GM12878 (cell line): ENCODE data around the gene ADCY10. TPM values are rescaled to one million over a fixed set of nuclear protein-coding genes. Genes with fewer than 3 reads are reported as not detected.

ENCODE experiments used
- ATAC-seq: fragments of 200-7000 bp; cut with Tn5 transposase; 3 replicates; pipeline ENCODE4 v1.9.1; 2020; ENCODE audit warnings: mild to moderate bottlenecking, moderate library complexity
- BruUV-seq: library from RNA; stranded (reverse); fragments of 400-500 nt; replicated peaks from 2 replicates; lab custom pipeline; 2021; lab: Mats Ljungman, UMichigan
- CTCF ChIA-PET: fragments of 300-600 bp; sonication (Branson Sonifier 250); formaldehyde crosslinking; extraction: SDS; loops from one replicate; lab custom pipeline; 2021; ENCODE audit warnings: inconsistent platforms; lab: Yijun Ruan, JAX
- POLR2A ChIA-PET: fragments of 350-600 bp; formaldehyde crosslinking; extraction: SDS; loops from one replicate; lab custom pipeline; 2021; ENCODE audit warnings: inconsistent platforms; lab: Charles Lee
- RAD21 ChIA-PET: fragments of 300-600 bp; sonication (Branson Sonifier 250); formaldehyde crosslinking; loops from one replicate; lab custom pipeline; 2023; ENCODE audit warnings: antibody characterized with exemption; ENCODE audit not compliant: unreplicated experiment; lab: Charles Lee
- SMC1A ChIA-PET: fragments of 300-600 bp; sonication (Branson Sonifier 250); formaldehyde crosslinking; loops from one replicate; lab custom pipeline; 2023; ENCODE audit not compliant: unreplicated experiment, uncharacterized antibody; lab: Charles Lee
- DNase-seq: peaks from one replicate; pipeline ENCODE4 v3.0.0-alpha.2; 2011; ENCODE audit warnings: low read depth, low spot score
- FAIRE-seq: peaks from 3 replicates; lab custom pipeline; 2011; peaks lifted over from hg19 to GRCh38; lab: Jason Lieb, UNC
- H2AFZ ChIP-seq: 2 replicates; pipeline ENCODE4 v1.6.0; 2011; ENCODE audit warnings: low read depth, low read length, control low read depth; ENCODE audit not compliant: control insufficient read depth
- H3K27ac ChIP-seq: 2 replicates; pipeline ENCODE4 v1.5.1; 2011; ENCODE audit warnings: control low read depth; ENCODE audit not compliant: control insufficient read depth, insufficient read depth
- H3K27me3 ChIP-seq, 2 experiments: replicated peaks in 1 of 2; 2 replicates each; pipeline versions ENCODE4 v1.6.0 to v1.6.1; 2011; ENCODE audit warnings: low read length in 1 of 2; ENCODE audit not compliant: control insufficient read depth in 2 of 2, insufficient read depth in 2 of 2
- H3K36me3 ChIP-seq, 2 experiments: 2 replicates each; pipeline ENCODE4 v1.5.1; 2011; ENCODE audit warnings: low read length in 1 of 2; ENCODE audit not compliant: control insufficient read depth in 2 of 2, insufficient read depth in 2 of 2
- H3K4me1 ChIP-seq: 2 replicates; pipeline ENCODE4 v1.6.1; 2011; ENCODE audit warnings: mild to moderate bottlenecking, low read length, moderate library complexity, mixed read lengths; ENCODE audit not compliant: control insufficient read depth, insufficient read depth
- H3K4me2 ChIP-seq: 2 replicates; pipeline ENCODE4 v1.6.0; 2011; ENCODE audit warnings: control low read depth; ENCODE audit not compliant: control insufficient read depth, insufficient read depth
- H3K4me3 ChIP-seq: fragments of 200-600 bp; sonication (generic); 2 replicates; pipeline ENCODE4 v1.5.1; 2016
- H3K79me2 ChIP-seq: 2 replicates; pipeline ENCODE4 v1.6.0; 2011; ENCODE audit warnings: low read length; ENCODE audit not compliant: control insufficient read depth, insufficient read depth
- H3K9ac ChIP-seq: 2 replicates; pipeline ENCODE4 v1.8.0; 2011; ENCODE audit warnings: low read length, control low read depth, mixed read lengths; ENCODE audit not compliant: control insufficient read depth, insufficient read depth
- H3K9me3 ChIP-seq: replicated peaks from 3 replicates; pipeline ENCODE4 v1.5.1; 2011; ENCODE audit warnings: mild to moderate bottlenecking, low read length; ENCODE audit not compliant: control insufficient read depth, insufficient read depth
- H4K20me1 ChIP-seq: 2 replicates; pipeline ENCODE4 v1.6.0; 2011; ENCODE audit not compliant: control insufficient read depth, insufficient read depth
- BACH1 ChIP-seq: fragments of 450-650 bp; IDR thresholded peaks from 2 replicates; pipeline ENCODE4 v1.6.1; 2017; ENCODE audit warnings: mild to moderate bottlenecking, borderline replicate concordance
- BHLHE40 ChIP-seq, 2 experiments: fragments of 450-650 bp in 1 of 2; IDR thresholded peaks; 2 replicates each; pipeline ENCODE4 v1.6.1; 2011 to 2017; ENCODE audit warnings: low read depth in 2 of 2, borderline replicate concordance in 1 of 2, improper control_type of control experiment in 1 of 2, low read length in 1 of 2, mild to moderate bottlenecking in 1 of 2
- FOS ChIP-seq: IDR thresholded peaks from 3 replicates; pipeline ENCODE4 v1.6.1; 2011; ENCODE audit warnings: borderline replicate concordance; ENCODE audit not compliant: insufficient read length; ENCODE audit errors: extremely low read depth
- GABPA ChIP-seq: IDR thresholded peaks from 2 replicates; pipeline ENCODE4 v1.6.1; 2014; ENCODE audit warnings: antibody characterized with exemption, low read depth, mild to moderate bottlenecking, inconsistent platforms
- IRF4 ChIP-seq: IDR thresholded peaks from 2 replicates; pipeline ENCODE4 v1.6.1; 2011; ENCODE audit warnings: low read depth, low read length
- MEF2A ChIP-seq: IDR thresholded peaks from 2 replicates; pipeline ENCODE4 v1.6.1; 2011; ENCODE audit warnings: low read depth, mild to moderate bottlenecking, low read length, moderate library complexity; ENCODE audit not compliant: insufficient read depth
- MLLT1 ChIP-seq: fragments of 450-650 bp; IDR thresholded peaks from 2 replicates; pipeline ENCODE4 v1.6.1; 2016; ENCODE audit warnings: mild to moderate bottlenecking
- MTA2 ChIP-seq: fragments of 450-650 bp; IDR thresholded peaks from 2 replicates; pipeline ENCODE4 v1.6.1; 2016; ENCODE audit warnings: low read depth, mild to moderate bottlenecking, moderate library complexity
- NFYB ChIP-seq: IDR thresholded peaks from 2 replicates; pipeline ENCODE4 v1.6.1; 2011; ENCODE audit warnings: low read depth, mild to moderate bottlenecking, low read length, improper control_type of control experiment, moderate library complexity; ENCODE audit not compliant: insufficient read depth
- POLR2AphosphoS5 ChIP-seq: IDR thresholded peaks from 2 replicates; pipeline ENCODE4 v1.6.1; 2011; ENCODE audit warnings: mild to moderate bottlenecking, low read length, inconsistent platforms
- SMAD1 ChIP-seq: fragments of 450-650 bp; IDR thresholded peaks from 2 replicates; pipeline ENCODE4 v1.6.1; 2018; ENCODE audit warnings: mild to moderate bottlenecking, low read depth; ENCODE audit not compliant: partially characterized antibody
- SMC3 ChIP-seq: IDR thresholded peaks from 2 replicates; pipeline ENCODE4 v1.6.1; 2011; ENCODE audit warnings: low read length, improper control_type of control experiment, borderline replicate concordance
- SP1 ChIP-seq: IDR thresholded peaks from one replicate; pipeline ENCODE4 v1.6.1; 2011; ENCODE audit warnings: low read depth, low read length
- SREBF2 ChIP-seq: IDR thresholded peaks from 2 replicates; pipeline ENCODE4 v1.6.1; 2012; ENCODE audit warnings: mild to moderate bottlenecking, low read length
- STAT3 ChIP-seq: IDR thresholded peaks from 2 replicates; pipeline ENCODE4 v1.6.1; 2011; ENCODE audit warnings: low read depth, low read length, improper control_type of control experiment
- TCF12 ChIP-seq: IDR thresholded peaks from 2 replicates; pipeline ENCODE4 v1.6.1; 2011; ENCODE audit warnings: low read depth, mild to moderate bottlenecking, low read length
- YBX1 ChIP-seq: fragments of 450-650 bp; IDR thresholded peaks from 2 replicates; pipeline ENCODE4 v1.6.1; 2016; ENCODE audit warnings: antibody characterized with exemption
- WGBS: methylation state at CpG from one replicate; pipeline ENCODE4 v1.1.6; 2016; ENCODE audit warnings: low lambda C conversion rate; ENCODE audit not compliant: insufficient replicate concordance, insufficient coverage; ENCODE audit errors: missing lambda C conversion rate; 5-methylcytosine and 5-hydroxymethylcytosine counted together
- in situ Hi-C: fragments of 300-500 bp; cut with MboI; formaldehyde crosslinking; loops from 9 replicates; pipeline ENCODE4 v1.14.3; 2018; ENCODE audit warnings: mixed read lengths
- intact Hi-C: fragments of 100-400 bp; cut with micrococcal nuclease; formaldehyde crosslinking; loops from one replicate; pipeline ENCODE4 v1.14.2; 2022; ENCODE audit not compliant: unreplicated experiment
- polyA plus RNA-seq, 11 experiments: library from polyadenylated mRNA; depleted of rRNA in 4 of 11; unstranded in 6 of 11; stranded (reverse) in 5 of 11; fragments of >200 nt; fragmentation: Nextera tagmentation in 4 of 11; fragmentation: Illumina TruSeq in 1 of 11; extraction: Ambion mirVana in 4 of 11; extraction: Trizol in 1 of 11; gene quantifications; 1 replicate in 1 of 11; 2 replicates in 10 of 11; pipeline versions ENCODE4 v1.2.1 to v1.2.3, GENCODE V29; 2011 to 2016; ENCODE audit warnings: inconsistent platforms in 2 of 11, missing spikeins in 2 of 11, low read depth in 1 of 11
- total RNA-seq, 4 experiments: library from RNA; depleted of rRNA in 3 of 4; stranded (reverse); fragments of >200 nt in 3 of 4; fragmentation: Illumina TruSeq in 1 of 4; extraction: Trizol in 1 of 4; gene quantifications; 2 replicates each; pipeline versions ENCODE4 v1.2.1 to v1.2.3, GENCODE V29; 2013 to 2021

The ADCY10 gene
- total and polyA plus RNA-seq, 10 of the 15 experiments (the other 5 are each of a cell fraction or from before 2014, with no cell fraction given), result 0.13 to 0.22 TPM; not detected in 8

- no peaks in the 10 kb centered on the region for H3K27me3 ChIP-seq
- 58% methylated on average over 4 of the region's 4 CpGs for WGBS
- TF ChIP-seq BHLHE40 (IDR thresholded peaks at IDR 0.05; ENCODE audit: borderline replicate concordance in 1 of 2, low read depth in 2 of 2, low read length in 1 of 2) (no peak), STAT3 (no peak), SREBF2 (no peak), SMAD1 (no peak), MTA2 (no peak), GABPA (no peak), SP1 (no peak)
- no peak overlapping the region for H3K4me2 ChIP-seq
- no TSS peak for BruUV-seq
- CTCF ChIA-PET, result no interaction called here
- DNase-seq, result no peak
- POLR2A ChIA-PET, result no interaction called here
- intact Hi-C loops, result no loop called here
- in situ Hi-C loops, result no loop called here
- ATAC-seq, result no peak
- FAIRE-seq, result no peak
- H3K9ac ChIP-seq, result no peak overlapping the region
- no peaks in the 10 kb centered on the region for H3K36me3 ChIP-seq
- RAD21 ChIA-PET, result no interaction called here
- H4K20me1 ChIP-seq, result no peaks in the 10 kb centered on the region
- no peaks in the 10 kb centered on the region for H3K79me2 ChIP-seq
- no peaks in the 10 kb centered on the region for H3K4me1 ChIP-seq
- no peak overlapping the region for H3K27ac ChIP-seq
- SMC1A ChIA-PET, result interaction anchor here (0.5 kb wide), 1 partner anchor 50 kb away, joined by 3 read pairs; no protein-coding TSS in a partner anchor
- H3K9me3 ChIP-seq, result no peaks in the 10 kb centered on the region
- H3K4me3 ChIP-seq, result no peak overlapping the region
- H2AFZ ChIP-seq, result no peak overlapping the region
Observed at GRCh38 chr1:167826127-167826526, 87.8 kb downstream of the ADCY10 start.

GRCh38 chr1:167825419-167826079, 88.4 kb downstream of the ADCY10 start:
- H3K9me3 ChIP-seq, result no peaks in the 10 kb centered on the region
- DNase-seq (no peak), ATAC-seq (no peak), FAIRE-seq (no peak)
- in situ Hi-C loops, result no loop called here
- RAD21 ChIA-PET, result no interaction called here
- CTCF ChIA-PET, result no interaction called here
- POLR2A ChIA-PET, result no interaction called here
- no peaks in the 10 kb centered on the region for H3K36me3 ChIP-seq
- no peak overlapping the region for H2AFZ ChIP-seq
- H3K27me3 ChIP-seq, result no peaks in the 10 kb centered on the region
- H3K4me1 ChIP-seq, result no peaks in the 10 kb centered on the region
- no peak overlapping the region for H3K9ac ChIP-seq
- no peak overlapping the region for H3K4me2 ChIP-seq
- H3K27ac ChIP-seq, result no peak overlapping the region
- SMC1A ChIA-PET, result interaction anchor here (1.1 kb wide), 1 partner anchor 18 kb away, joined by 3 read pairs; no protein-coding TSS in a partner anchor
- no peaks in the 10 kb centered on the region for H4K20me1 ChIP-seq
- WGBS, result 15% methylated on average over 4 of the region's 4 CpGs
- intact Hi-C loops, result loop anchor here (2.0 kb wide), 1 partner anchor 61 kb away; no protein-coding TSS in a partner anchor
- no peak overlapping the region for H3K4me3 ChIP-seq
- no TSS peak for BruUV-seq
- H3K79me2 ChIP-seq, result no peaks in the 10 kb centered on the region
- TF ChIP-seq NFYB (no peak), MEF2A (no peak), YBX1 (no peak), TCF12 (no peak), IRF4 (no peak), MLLT1 (no peak), FOS (no peak), POLR2AphosphoS5 (no peak), SMC3 (no peak), SREBF2 (no peak), BACH1 (no peak)
